Right kidney (tissue), 1 donor: Measurements from ENCODE around the gene AIPL1.

Experiments
- DNase-seq: peaks from one replicate; pipeline ENCODE4 v3.0.0-alpha.2; 2016

The AIPL1 gene

DNA sequence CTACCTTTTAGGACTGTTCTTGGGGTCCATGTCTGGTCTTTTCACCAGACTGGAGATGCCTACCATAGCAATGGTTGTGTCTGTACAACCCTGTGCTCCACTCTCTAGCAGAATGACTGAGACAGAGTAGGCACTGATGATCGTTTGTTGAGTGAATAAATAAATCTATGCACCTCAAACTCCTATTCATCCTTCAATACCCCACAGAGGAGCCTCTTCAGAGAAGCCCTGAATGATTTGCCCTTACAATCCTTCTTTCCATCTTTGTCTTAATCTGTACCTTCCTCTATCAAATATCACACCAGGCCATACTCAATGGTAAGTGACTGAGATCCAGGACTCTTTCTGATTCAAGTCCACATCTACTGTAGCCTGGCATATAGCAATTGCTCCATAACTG, 32.6 kb upstream of the AIPL1 start:
- DNase-seq: no peak

DNA sequence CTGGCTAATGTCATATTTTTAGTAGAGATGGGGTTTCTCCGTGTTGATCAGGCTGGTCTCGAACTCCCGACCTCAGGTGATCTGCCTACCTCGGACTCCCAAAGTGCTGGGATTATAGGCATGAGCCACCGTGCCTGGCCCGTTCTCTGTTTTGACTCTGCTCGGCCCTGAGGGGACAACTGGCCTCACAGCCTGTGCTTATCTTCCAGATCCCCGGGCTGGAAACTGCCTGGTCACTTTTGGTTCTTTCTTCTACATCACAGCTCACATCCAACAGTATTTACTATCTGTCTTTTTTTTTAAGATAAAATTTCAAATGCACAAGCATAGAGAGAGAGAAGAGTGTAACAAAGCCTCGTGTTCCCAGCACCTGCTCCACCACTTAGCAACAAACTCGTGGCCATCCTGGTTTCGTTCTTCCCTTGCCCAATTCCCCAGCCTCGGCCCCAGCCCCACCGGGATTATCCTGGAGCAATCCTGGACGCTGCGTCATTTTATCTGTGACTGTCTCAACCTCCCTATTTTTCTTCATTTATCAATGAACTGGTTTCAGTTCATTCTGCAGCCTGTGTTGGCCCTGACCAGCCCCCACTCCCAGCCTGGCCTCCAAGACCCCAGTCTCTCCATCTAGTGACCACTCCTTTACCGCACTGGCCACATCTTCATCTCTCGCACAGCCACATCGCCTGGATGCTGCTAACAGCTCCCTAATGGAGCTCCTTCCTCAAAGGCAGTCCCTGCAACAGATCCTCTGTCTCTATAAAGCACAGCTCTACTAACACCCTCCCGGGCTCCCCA, 30.5 kb upstream of the AIPL1 start:
- no peak for DNase-seq

- no peak for DNase-seq
Observed at GRCh38 chr17:6464446-6465041, 29.6 kb upstream of the AIPL1 start.

DNA sequence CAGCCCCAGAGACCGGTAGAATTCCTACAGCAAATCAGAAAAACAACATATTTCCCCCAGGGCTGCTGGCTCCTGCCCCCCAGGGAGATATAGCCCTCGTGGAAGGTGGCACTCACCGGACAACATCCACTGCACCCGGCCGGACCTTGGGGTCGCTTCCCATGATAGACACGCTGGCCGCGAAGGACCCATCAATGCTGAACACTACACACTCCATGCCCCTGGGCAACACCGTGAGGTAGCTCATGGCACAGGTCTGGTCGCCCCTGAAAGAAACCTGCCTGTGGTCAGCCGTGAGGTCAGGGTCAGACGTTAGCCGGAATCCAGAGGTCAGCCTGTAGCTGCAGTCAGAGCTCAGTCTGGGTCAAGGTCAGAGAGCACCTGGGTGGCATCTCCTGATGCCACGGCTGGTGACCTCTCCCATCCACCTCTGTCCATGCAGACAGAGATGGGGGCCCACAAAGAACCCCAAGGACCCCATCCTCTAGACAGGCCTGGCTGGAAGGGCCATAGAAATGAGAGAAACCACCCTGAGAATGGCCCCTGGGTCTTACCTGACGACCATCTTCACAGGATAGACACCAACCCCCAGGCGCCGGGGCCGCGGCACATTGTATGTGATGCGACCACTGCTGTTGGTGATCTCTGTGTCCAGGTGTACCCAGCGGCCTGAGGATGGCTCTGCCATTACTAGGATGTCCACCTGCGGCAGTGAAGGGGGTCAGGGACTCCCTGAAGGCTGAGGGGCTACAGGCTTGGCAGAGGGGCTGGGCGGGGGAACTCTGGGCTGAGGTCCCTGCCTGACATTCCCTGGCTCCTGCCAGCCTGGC, 28.9 kb upstream of the AIPL1 start:
- DNase-seq: no peak

GRCh38 chr17:6462692-6463091, 27.8 kb upstream of the AIPL1 start:
- DNase-seq: no peak

GRCh38 chr17:6461792-6462524, 27.0 kb upstream of the AIPL1 start:
- no peak for DNase-seq

DNA sequence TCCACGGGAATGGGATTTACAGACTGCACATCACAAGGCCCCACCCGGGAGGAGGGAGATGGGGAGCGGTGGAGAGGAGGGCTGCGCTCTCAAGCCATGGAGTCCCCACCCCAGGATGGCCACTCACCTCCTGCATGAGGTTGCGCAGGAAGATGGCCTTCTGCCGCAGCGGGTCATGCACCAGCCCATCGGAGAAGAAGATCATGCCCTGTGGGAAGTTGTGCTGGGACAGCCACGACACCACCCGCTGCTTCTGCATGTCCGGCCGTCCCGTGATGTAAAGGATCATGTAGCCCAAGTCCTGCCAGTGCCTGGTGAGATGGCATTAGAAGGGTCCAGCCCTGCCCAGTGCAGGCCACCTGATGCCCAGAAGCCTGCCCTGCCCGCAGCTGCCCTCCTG, 26.3 kb upstream of the AIPL1 start:
- no peak for DNase-seq

DNA sequence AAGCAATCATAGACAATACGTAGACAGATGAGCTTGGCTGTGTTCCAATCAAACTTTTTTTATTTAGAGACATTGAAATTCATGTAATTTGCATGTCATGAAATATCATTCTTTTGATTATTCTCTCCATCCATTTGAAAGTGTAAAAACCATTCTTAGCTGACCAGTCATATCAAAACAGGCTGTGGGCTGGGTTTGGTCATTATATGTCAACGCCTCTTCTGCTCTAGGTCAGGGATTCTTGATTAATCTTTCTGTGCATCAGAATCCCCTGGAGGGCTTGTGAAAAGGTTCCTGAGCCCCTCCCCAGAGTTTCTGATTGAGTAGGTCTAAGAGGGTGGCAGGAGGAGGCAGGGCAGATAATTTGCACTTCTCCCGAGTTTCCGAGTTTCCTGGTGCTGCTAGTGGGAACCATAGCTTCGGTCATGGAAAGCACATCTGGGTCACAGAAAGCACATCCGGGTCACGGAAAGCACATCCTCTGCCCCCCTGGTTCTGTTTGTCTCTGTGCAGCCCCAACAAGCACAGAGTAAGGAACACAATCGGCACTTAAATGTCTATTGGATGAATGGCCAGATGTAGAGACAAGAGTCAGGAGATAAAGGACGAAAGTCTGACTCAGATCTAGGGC, 25.7 kb upstream of the AIPL1 start:
- DNase-seq: no peak

DNA sequence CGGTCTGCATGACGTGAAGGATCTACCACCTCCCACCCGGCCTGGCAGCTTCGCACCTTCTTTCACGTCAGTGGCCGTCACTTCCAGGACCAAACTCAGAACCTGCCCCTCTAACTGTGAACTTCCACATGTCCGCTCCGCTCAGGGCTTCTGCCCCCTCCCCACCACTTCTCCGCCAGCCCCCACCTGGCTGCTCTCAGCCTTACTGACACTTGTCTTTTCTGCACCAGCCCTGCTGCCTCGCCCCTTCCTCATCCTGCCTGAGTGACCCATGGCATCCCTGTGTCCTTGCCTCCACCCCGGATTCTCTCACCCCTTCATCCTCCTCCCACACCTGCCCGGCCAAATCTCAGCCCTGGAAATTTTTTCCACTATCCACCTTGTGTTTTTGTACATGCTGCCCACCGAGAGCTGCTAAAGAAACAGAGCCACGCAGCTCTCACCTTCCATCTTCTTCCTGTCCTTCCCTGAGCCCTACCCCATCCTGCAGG, 23.6 kb upstream of the AIPL1 start:
- no peak for DNase-seq

DNA sequence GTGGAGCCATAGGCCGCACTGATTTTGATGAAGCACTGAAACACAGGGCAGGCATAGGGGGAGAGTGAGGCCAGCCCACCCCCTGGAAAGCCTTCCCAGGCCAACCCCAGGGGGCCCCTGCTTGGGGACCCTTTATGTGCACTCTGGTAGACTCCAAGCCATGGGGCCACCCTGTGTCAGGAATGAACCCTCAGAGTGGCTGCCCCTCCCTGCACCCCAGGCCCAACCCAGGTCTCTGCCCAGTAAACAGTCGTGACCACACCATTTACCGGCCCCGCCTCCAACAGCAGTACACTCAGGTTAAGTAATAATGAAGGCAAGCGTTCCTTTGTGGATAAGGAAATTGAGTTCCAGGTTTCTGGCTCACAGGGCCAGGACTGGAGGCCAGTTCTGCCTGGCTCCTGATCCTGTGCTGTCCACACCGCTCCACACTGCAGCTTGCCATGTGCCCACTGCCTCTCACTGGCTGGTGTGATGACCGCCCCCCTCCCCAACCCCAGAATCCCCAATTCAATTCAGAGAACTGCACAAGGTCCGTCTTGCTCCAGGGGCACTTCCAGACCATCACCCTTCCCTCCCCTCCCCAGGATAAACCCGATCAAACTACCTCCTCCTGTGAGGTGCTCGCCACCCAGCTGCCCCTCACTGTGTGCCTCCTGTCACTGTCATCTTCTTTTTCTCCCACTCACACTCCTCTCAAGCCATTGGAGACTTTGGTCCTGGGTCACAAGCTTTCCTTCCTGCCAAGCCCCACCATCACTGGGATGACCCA, 23.0 kb upstream of the AIPL1 start:
- no peak for DNase-seq

DNA sequence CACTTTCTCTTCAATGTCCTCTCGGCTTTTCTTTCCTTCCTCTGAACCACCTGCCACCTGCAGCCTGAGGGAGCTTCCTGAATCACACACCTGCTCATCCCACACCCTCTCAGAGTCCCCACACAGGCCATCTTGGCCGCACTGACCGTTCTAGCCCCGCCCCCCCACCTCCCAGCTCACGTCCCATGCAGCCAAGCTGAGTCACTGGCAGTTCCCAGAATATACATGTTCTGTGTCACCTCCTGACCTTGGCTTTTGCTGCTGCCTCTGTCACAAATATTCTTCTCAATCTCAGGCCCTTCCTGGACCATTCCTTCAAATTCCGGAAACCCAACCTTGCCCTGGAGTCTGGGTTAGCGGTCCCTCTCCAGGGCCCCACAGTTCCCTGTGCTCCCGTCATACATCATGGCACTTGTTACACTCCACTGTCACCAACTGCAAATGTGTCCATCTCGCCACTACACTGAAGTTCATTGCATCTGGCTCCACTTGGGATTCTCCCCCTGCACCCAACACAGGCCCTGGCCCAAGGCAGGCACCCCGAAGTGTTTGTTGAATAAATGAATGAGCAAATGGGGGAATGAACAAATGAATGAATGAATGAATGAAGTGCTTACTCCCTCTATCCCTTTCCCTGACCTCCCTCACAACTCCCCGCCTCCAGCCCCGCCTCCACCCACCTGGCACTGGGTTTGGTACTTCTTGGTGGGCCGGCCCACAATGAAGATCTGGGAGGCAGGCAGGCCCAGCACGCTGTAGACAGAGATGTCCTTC, 22.2 kb upstream of the AIPL1 start:
- DNase-seq: no peak

DNA sequence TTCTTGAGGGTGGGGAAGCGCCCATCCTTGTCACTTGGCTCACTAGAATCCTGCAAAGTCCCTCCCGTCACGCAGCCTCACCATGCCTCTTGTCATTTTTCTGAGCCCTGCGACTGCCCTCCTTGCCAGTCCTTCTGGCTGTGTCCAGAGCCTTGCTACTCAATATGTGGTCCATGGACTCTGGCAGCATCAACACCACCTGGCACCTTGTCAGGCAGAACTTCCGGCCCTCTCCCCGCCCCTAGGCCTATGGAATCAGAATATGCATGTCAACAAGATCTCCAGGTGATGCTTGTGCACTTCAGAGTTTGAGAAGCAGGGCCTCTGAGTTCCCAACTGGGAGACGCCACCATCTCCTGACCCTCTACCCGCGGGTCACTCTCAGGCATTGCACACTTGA, 21.4 kb upstream of the AIPL1 start:
- no peak for DNase-seq

- DNase-seq: no peak
Observed at GRCh38 chr17:6455321-6455705, 20.4 kb upstream of the AIPL1 start.

DNA sequence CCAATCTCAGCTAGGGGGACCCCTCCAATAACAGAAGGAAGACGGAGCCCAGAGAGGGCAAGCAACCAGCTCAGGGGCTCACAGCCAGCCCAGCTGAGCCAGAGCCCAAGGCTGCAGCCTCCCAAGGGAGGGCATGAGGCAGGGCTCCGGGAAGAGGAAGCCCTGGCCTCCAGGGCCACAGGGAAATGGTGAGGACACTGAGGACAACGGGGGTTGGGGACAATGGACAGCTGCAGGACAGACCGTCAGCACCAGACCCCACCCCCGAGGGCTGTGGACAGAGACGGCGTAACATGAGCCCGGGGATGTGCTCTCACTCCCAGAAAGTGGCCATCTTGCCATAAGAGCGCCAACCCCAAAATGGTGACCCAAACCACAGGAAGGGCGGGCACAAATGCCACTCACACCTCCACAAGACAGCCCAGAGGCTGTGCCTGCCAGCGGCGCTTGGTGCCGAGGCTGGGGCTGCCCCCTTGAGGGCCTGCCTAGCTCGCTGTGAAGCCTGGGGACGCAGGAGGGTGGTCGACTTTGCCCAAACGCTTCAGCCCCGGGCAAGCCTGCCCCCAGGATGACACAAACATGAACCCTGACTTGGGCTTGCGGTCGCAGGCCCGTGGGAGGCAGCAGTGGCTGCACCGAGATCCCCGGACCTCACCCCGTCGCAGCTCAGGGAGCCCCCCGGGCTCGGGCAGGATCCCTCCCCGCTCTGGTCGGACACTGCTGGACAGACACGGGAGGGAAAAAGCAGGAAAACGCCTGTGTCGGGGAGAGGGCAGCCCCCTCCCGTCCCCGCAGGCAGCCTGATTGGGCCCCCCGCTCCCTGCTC, 19.8 kb upstream of the AIPL1 start:
- peak; percentile 79 for DNase-seq

GRCh38 chr17:6453279-6454024, 18.5 kb upstream of the AIPL1 start:
- DNase-seq: no peak

DNA sequence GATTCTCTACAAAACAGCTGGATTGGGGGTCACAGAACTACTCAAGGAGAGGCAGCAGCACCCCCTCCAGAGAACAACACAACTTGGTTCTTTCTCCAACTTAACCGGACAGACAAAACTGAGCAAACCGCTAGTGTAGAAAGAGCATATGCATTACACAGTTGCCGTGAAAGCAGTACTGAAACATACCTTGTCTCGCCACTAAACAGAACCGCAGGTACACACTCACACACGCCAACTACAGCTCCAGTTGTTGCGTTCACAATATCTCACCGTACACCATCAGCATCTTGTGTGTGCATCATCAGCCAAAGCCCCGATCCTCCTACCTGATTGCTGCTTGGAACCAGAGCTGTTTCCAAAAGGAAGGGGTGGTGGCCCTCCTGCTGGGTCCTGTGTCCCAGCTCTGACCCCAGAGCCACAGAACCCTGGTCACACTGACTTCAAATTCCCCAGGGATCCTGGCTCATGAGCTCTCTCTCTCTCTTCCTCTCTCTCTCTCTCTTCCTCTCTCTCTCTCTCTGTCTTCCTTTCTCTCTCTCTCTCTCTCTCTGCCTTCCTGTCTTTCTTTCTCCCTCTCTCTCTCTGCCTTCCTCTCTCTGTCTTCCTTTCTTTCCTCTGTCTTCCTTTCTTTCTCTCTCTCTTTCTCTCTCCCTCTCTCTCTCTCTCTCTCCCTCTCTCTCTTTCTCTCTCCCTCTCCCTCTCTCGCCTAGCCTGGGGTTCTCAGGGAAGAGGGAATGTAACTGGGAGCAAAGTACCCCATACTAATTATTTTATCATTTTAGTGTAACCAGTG, 17.7 kb upstream of the AIPL1 start:
- no peak for DNase-seq

DNA sequence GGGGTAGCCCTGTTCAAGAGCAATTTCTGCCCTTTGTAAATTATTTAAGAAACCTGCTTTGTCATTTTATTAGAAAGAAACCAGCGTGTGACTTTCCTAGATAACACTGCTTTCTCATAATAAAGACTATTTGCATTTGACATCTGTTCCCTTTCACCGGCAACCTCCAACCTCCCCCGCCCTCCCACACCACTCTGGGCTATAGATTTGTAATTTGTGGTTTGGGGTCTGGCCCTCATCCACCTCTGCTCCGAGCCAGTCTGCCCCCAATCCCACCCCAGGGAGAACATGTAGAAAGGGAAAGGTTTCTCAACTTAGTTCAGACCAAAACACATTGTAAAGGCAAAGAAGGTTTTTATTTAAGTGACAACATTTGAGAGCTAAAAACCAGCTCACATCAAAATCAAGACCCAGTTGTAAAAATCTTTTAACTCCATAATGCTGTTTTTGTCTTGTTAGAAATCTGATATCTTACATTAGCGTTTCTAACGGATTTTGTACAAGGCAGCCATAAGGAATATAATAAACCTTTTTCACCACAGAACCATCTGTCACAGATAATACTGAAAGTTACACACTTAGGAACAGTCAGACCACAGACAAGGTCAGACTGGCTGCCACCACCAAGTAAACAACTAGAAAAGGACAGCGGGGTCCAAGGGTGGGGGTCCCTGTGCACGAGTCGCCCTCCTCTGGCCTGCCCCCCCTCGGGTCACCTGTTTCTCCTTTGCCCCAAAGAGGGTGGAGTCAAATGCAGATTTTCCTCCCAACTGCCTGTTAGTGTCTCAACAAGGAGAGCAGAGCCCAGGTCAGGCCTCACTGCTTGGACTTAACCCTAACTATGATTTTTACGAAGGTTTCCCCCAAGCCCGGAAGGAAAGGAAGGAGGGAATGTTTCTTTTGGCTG, 16.3 kb upstream of the AIPL1 start:
- no peak for DNase-seq
